Suprapubic skin (tissue), 4 donors: ENCODE data around the gene CADM4. TPM values are rescaled to one million over a fixed set of nuclear protein-coding genes. Genes with fewer than 3 reads are reported as not detected.

Experiments used
- DNase-seq, 2 donors: peaks; one replicate each; pipeline ENCODE4 v3.0.0-alpha.2; 2019; ENCODE audit warnings: low spot score in 2 of 2
- H3K27ac ChIP-seq: fragments of 200-600 bp; sonication (generic); one replicate; pipeline ENCODE4 v1.5.1; 2019
- H3K27me3 ChIP-seq: fragments of 200-600 bp; sonication (generic); one replicate; pipeline ENCODE4 v1.5.1; 2019
- H3K36me3 ChIP-seq: fragments of 200-600 bp; sonication (generic); one replicate; pipeline ENCODE4 v1.5.1; 2019
- H3K4me1 ChIP-seq: fragments of 200-600 bp; sonication (generic); one replicate; pipeline ENCODE4 v1.5.1; 2019
- H3K4me3 ChIP-seq: fragments of 200-600 bp; sonication (generic); one replicate; pipeline ENCODE4 v1.5.1; 2019; ENCODE audit warnings: mild to moderate bottlenecking
- H3K9me3 ChIP-seq: fragments of 200-600 bp; sonication (generic); one replicate; pipeline ENCODE4 v1.5.1; 2019
- CTCF ChIP-seq, 2 donors: fragments of 200-600 bp in 1 of 2; fragments of 450-650 bp in 1 of 2; sonication (generic) in 1 of 2; IDR thresholded peaks; one replicate each; pipeline ENCODE4 v1.5.1; 2016 to 2019; ENCODE audit warnings: antibody characterized with exemption in 2 of 2, mild to moderate bottlenecking in 1 of 2, moderate library complexity in 1 of 2
- EP300 ChIP-seq: sonication (generic); formaldehyde crosslinking; IDR thresholded peaks from one replicate; pipeline ENCODE4 v1.6.1; 2017; ENCODE audit warnings: antibody characterized with exemption
- POLR2A ChIP-seq, 2 donors: fragments of 450-650 bp; IDR thresholded peaks; one replicate each; pipeline ENCODE4 v1.6.1; 2017; ENCODE audit warnings: antibody characterized with exemption in 2 of 2, mild to moderate bottlenecking in 2 of 2, moderate library complexity in 2 of 2
- POLR2AphosphoS5 ChIP-seq, 3 donors: sonication (generic); formaldehyde crosslinking; IDR thresholded peaks; one replicate each; pipeline ENCODE4 v1.6.1; 2017; ENCODE audit warnings: antibody characterized with exemption in 3 of 3
- WGBS: methylation state at CpG from one replicate; pipeline ENCODE4 v1.1.5; 2018; 5-methylcytosine and 5-hydroxymethylcytosine counted together
- total RNA-seq, 4 donors: library from RNA; depleted of rRNA; stranded (reverse); fragments of >200 nt; gene quantifications; one replicate each; pipeline ENCODE4 v1.1.0, GENCODE V29; 2016

CADM4 gene
- total RNA-seq, 4 donors from 2014 or later: 14.1 to 23.8 (median 15.7) TPM

GRCh38 chr19:43668406-43669109 lies 28.9 kb upstream of the CADM4 start:
- DNase-seq: peak; percentile 100
- Histone ChIP-seq H3K27ac (peak overlapping the region; percentile 94), H3K4me3 (peak overlapping the region; percentile 66), H3K36me3 (peaks cover 10% of the 10 kb centered on the region), H3K27me3 (no peaks in the 10 kb centered on the region), H3K9me3 (no peaks in the 10 kb centered on the region), H3K4me1 (peaks cover 30% of the 10 kb centered on the region)
- under 1% methylated on average over 44 of the region's 44 CpGs for WGBS
- TF ChIP-seq POLR2AphosphoS5 (IDR thresholded peaks at IDR 0.05): peak; percentile 27 to 71 (median 58)
- TF ChIP-seq CTCF (IDR thresholded peaks at IDR 0.05): no peak
- TF ChIP-seq EP300: no peak
- TF ChIP-seq POLR2A (IDR thresholded peaks at IDR 0.05): peak; percentile 85 to 91

DNA sequence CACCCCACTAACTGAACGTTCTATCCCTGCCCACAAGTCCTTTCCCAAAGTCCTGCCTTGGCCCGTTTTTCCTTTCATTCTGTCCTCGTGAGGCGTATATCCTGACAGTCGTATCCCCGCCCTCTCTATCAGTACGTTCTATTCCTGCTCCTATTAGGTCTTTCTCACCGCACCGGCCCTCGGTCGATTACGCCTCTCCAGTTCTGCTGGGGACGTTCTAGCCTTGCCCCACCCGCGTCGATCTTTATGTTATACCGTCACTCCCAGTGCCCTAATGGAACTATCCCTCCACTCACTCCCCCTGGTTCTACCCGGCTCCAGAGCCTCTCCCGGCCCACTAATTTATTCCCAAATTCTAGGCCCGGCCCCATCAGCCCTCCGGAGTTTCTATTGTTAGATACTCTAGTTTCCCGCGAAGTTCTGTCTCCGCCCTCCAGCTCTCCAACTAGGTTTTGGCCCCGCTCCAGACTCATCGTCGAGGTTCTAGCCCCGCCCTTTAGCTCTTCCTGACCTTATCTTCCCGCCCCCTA lies 28.3 kb upstream of the CADM4 start:
- Histone ChIP-seq H3K27me3 (no peaks in the 10 kb centered on the region), H3K27ac (no peak overlapping the region), H3K9me3 (no peaks in the 10 kb centered on the region), H3K36me3 (peaks cover 10% of the 10 kb centered on the region), H3K4me1 (peaks cover 30% of the 10 kb centered on the region), H3K4me3 (peak overlapping the region; percentile 28)
- no peak for DNase-seq
- WGBS: 15% methylated on average over 29 of the region's 29 CpGs
- no peak for TF ChIP-seq POLR2A (IDR thresholded peaks at IDR 0.05)
- TF ChIP-seq POLR2AphosphoS5 (IDR thresholded peaks at IDR 0.05): no peak
- TF ChIP-seq CTCF (IDR thresholded peaks at IDR 0.05): no peak
- TF ChIP-seq EP300: no peak

DNA sequence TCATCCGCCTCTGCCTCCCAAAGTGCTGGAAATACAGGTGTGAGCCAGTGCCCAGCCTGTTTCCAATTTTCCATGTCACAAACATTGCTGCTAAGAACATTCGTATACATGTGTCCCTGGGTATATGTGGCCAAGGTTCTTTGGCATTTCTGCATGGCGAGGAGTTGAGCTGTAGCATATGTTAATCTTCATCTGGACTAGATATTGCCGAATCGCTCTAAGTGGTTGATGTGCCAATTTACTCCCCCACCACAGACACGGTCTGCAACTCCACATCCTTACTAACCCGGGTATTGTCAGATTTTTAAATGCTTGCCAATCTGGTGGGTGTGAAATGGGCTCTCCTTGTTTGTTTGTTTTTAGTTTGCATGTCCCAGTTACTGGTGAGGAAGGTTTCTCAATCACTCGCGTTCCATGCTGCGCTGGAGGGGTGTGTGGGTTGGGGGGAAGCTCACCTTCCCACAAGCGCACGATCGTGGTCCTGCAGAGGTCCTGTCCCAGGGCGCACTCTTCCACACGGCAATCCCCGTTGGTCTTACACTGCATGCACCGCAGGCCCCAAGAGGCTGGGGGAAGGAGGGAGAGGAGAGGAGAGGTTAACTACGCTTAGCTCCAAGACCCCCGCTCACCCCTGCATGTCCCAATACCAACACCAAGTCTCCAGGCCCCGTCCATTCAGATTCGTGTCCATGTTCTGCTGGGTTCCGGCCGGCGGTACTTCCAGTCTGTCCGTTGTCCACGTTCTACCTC lies 27.7 kb upstream of the CADM4 start:
- peak overlapping the region; percentile 28 for H3K4me3 ChIP-seq
- peaks cover 30% of the 10 kb centered on the region for H3K4me1 ChIP-seq
- TF ChIP-seq CTCF (IDR thresholded peaks at IDR 0.05) (no peak), POLR2AphosphoS5 (IDR thresholded peaks at IDR 0.05) (no peak), POLR2A (IDR thresholded peaks at IDR 0.05) (no peak)
- no peak overlapping the region for H3K27ac ChIP-seq
- peaks cover 10% of the 10 kb centered on the region for H3K36me3 ChIP-seq
- peak in 1 of 2 donors; percentile 77 for DNase-seq
- no peaks in the 10 kb centered on the region for H3K27me3 ChIP-seq
- no peaks in the 10 kb centered on the region for H3K9me3 ChIP-seq
- 64% methylated on average over 26 of the region's 26 CpGs for WGBS

DNA sequence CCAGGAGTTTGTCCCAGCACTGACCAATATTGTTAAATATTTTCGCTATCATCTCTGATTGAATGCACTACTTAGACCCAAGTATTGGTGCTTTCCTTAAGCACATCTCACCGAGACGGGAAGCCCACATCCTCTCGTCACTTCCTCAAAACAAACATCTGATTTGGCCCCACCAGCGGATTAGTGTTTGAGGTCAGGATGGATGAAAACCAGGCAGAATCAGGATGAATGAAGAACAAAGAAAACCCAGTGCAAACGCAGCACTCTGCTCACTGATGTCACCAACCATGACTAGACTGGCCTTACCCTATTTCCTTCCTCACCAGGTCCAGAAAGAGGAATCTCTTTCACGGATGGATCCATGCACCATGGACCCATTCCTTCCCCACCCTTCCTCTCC lies 24.4 kb upstream of the CADM4 start:
- TF ChIP-seq POLR2AphosphoS5 (IDR thresholded peaks at IDR 0.05) (no peak), CTCF (IDR thresholded peaks at IDR 0.05) (no peak), POLR2A (IDR thresholded peaks at IDR 0.05) (no peak)
- H3K27me3 ChIP-seq: no peaks in the 10 kb centered on the region
- WGBS: 65% methylated on average over 7 of the region's 7 CpGs
- H3K9me3 ChIP-seq: no peaks in the 10 kb centered on the region
- peaks cover 13% of the 10 kb centered on the region for H3K4me1 ChIP-seq
- no peak for DNase-seq
- H3K4me3 ChIP-seq: no peak overlapping the region
- peaks cover 10% of the 10 kb centered on the region for H3K36me3 ChIP-seq
- no peak overlapping the region for H3K27ac ChIP-seq

DNA sequence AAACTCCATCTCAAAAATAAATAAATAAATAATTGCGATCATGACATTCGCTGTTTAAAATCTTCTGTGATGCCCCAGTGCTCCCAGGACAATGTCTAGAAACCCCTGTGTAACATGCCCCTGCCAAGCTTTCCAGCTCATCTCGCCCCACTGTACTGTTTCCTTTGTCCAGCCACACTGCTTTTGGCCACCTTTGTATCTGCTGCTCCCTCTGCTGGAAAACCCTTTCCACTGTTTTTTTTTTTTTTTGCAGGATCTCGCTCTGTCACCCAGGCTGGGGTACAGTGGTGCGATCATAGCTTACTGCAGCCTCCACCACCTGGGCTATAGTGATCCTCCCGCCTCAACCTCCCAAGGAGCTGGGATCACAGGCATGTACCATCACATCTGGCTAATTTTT lies 22.8 kb upstream of the CADM4 start:
- Histone ChIP-seq H3K27me3 (no peaks in the 10 kb centered on the region), H3K4me1 (peaks cover 6% of the 10 kb centered on the region), H3K27ac (no peak overlapping the region), H3K4me3 (no peak overlapping the region), H3K9me3 (no peaks in the 10 kb centered on the region), H3K36me3 (peaks cover 16% of the 10 kb centered on the region)
- WGBS: 90% methylated on average over 6 of the region's 6 CpGs
- DNase-seq: no peak
- TF ChIP-seq CTCF (IDR thresholded peaks at IDR 0.05) (no peak), EP300 (no peak)
